Measurements from ENCODE around the gene HNRNPK. TPM values are rescaled to one million over a fixed set of nuclear protein-coding genes. Genes with fewer than 3 reads are reported as not detected.
A peak's percentile ranks its signal among the peaks of the same experiment; 100 is the strongest.

HNRNPK gene
- total and polyA plus RNA-seq, 2 of the 13 experiments (the other 11 are each of a cell fraction or from before 2014, with no cell fraction given) = 321 to 712 TPM

DNA sequence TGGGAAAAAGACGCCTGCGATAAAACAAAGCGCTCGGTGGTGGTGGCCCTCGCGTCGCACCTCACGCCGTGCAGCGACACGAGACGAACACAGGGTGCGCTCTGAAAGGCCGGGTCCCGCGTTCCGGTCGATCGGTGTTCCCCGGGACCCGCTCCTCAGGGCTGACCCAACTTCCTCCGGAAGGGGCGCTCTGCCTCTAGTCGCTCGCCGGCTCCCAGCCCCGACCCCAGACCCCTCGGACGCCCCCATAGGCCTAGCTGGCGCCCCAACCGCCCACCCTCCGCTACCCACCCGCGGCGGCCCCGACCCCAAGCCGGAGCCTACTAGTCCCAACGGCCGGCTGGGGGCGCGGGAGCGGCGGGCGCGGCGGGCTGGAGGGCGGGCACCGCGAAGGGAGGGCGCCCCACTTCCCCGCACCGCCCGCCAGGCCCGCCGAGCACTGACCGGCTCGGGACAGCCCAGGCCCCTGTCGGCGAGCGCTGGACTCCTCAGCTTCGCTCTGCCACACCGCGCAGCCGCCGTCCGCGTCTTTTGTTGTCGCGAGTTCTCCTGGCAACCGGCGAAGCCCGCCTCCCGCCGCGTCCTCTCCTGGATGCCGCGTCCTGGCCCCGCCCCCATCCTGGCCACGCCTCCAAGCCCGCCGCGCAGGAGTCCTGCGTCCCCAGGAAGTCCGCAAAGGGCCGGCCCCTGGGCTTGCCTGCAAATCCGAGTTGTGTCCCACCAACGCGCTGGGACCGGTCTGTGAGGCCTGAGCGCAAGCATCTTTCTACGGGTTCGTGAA, 58.9 kb downstream of the HNRNPK start, which contains the start of gene KIF27 (continued):
- 0 out of 2 replicates have a peak, but pooled peaks have one; percentile 26 for TF ChIP-seq ZNF335 (CRISPR knock-in tag; IDR thresholded peaks at IDR 0.05)
- no peak for TF ChIP-seq GRHL1 (CRISPR knock-in tag; conservative IDR thresholded peaks at IDR 0.05)
- TF ChIP-seq ZNF225 (CRISPR knock-in tag; IDR thresholded peaks at IDR 0.05) = peak; percentile 35; the same call in 1 of the 2 replicates
- TF ChIP-seq ZMYM4 (CRISPR knock-in tag; IDR thresholded peaks at IDR 0.05) = peak; percentile 46; the same call in 1 of the 2 replicates
- no peak for TF ChIP-seq DMTF1 (CRISPR knock-in tag; IDR thresholded peaks at IDR 0.05)
- TF ChIP-seq, protein P1, sequence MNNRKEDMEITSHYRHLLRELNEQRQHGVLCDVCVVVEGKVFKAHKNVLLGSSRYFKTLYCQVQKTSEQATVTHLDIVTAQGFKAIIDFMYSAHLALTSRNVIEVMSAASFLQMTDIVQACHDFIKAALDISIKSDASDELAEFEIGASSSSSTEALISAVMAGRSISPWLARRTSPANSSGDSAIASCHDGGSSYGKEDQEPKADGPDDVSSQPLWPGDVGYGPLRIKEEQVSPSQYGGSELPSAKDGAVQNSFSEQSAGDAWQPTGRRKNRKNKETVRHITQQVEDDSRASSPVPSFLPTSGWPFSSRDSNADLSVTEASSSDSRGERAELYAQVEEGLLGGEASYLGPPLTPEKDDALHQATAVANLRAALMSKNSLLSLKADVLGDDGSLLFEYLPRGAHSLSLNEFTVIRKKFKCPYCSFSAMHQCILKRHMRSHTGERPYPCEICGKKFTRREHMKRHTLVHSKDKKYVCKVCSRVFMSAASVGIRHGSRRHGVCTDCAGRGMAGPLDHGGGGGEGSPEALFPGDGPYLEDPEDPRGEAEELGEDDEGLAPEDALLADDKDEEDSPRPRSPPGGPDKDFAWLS (CRISPR knock-in tag; IDR thresholded peaks at IDR 0.05; ENCODE audit: borderline replicate concordance) = no peak
- TF ChIP-seq SNAPC4 (CRISPR knock-in tag; IDR thresholded peaks at IDR 0.05) = no peak
- no peak for TF ChIP-seq MBNL3 (CRISPR knock-in tag; conservative IDR thresholded peaks at IDR 0.05)
- no peak for TF ChIP-seq ZNF34 (CRISPR knock-in tag; IDR thresholded peaks at IDR 0.05; ENCODE audit: borderline replicate concordance)
- TF ChIP-seq ZNF709 (CRISPR knock-in tag; IDR thresholded peaks at IDR 0.05) = peak; percentile 42; the same call in 1 of the 2 replicates
- 0 out of 2 replicates have a peak, but pooled peaks have one; percentile 50 for TF ChIP-seq MIXL1 (CRISPR knock-in tag; IDR thresholded peaks at IDR 0.05)
- no peak for TF ChIP-seq PLRG1 (conservative IDR thresholded peaks at IDR 0.05)
- no peak for TF ChIP-seq ZNF484 (CRISPR knock-in tag; IDR thresholded peaks at IDR 0.05; ENCODE audit: borderline replicate concordance, low read depth)
- no peak for TF ChIP-seq MLLT10 (CRISPR knock-in tag; IDR thresholded peaks at IDR 0.05)
- TF ChIP-seq ZNF570 (CRISPR knock-in tag; IDR thresholded peaks at IDR 0.05; ENCODE audit: borderline replicate concordance) = no peak
- TF ChIP-seq ZNF878 (CRISPR knock-in tag; IDR thresholded peaks at IDR 0.05) = no peak
- peak; percentile 52; the same call in 1 of the 2 replicates for TF ChIP-seq ZBTB14 (CRISPR knock-in tag; IDR thresholded peaks at IDR 0.05)

Data from HepG2 (cell line).